NT2/D1 (cell line): ENCODE data around the gene P3H1.

Experiments
- DNase-seq: peaks from one replicate; pipeline ENCODE4 v3.0.0-alpha.2; 2011; ENCODE audit warnings: low read depth, low spot score
- H3K27me3 ChIP-seq: 2 replicates; pipeline ENCODE4 v1.6.0; 2011; ENCODE audit warnings: mild to moderate bottlenecking; ENCODE audit not compliant: insufficient read length, insufficient read depth
- H3K36me3 ChIP-seq: 2 replicates; pipeline ENCODE4 v1.6.1; 2011; ENCODE audit warnings: mild to moderate bottlenecking, low read length, mixed read lengths; ENCODE audit not compliant: insufficient read depth, insufficient read length
- H3K4me1 ChIP-seq: 2 replicates; pipeline ENCODE4 v1.5.1; 2011; ENCODE audit not compliant: insufficient read depth, insufficient read length
- H3K4me3 ChIP-seq: 2 replicates; pipeline ENCODE4 v1.5.1; 2011; ENCODE audit warnings: low read depth; ENCODE audit not compliant: insufficient read length
- H3K9ac ChIP-seq: 2 replicates; pipeline ENCODE4 v1.6.0; 2011; ENCODE audit warnings: low read depth; ENCODE audit not compliant: insufficient read length
- H3K9me3 ChIP-seq: 2 replicates; pipeline ENCODE4 v1.5.1; 2011; ENCODE audit warnings: mild to moderate bottlenecking, low read length; ENCODE audit not compliant: insufficient read depth
- SUZ12 ChIP-seq: IDR thresholded peaks from 2 replicates; pipeline ENCODE4 v1.6.1; 2011; ENCODE audit not compliant: insufficient read length, insufficient read depth; ENCODE audit errors: extremely low read depth
- YY1 ChIP-seq: IDR thresholded peaks from 2 replicates; pipeline ENCODE4 v1.6.1; 2011; ENCODE audit not compliant: insufficient read length, insufficient read depth
- ZNF274 ChIP-seq: IDR thresholded peaks from 2 replicates; pipeline ENCODE4 v1.6.1; 2011; ENCODE audit warnings: mild to moderate bottlenecking, low read depth, low read length

The P3H1 gene

GRCh38 chr1:42700006-42700405 is 66.8 kb downstream of the P3H1 start:
- peaks cover 95% of the 10 kb centered on the region for H3K36me3 ChIP-seq
- H3K9me3 ChIP-seq = no peaks in the 10 kb centered on the region
- no peak overlapping the region for H3K4me3 ChIP-seq
- H3K27me3 ChIP-seq = no peaks in the 10 kb centered on the region
- TF ChIP-seq SUZ12 (no peak), ZNF274 (no peak), YY1 (no peak)
- no peak overlapping the region for H3K9ac ChIP-seq
- DNase-seq = no peak
- no peaks in the 10 kb centered on the region for H3K4me1 ChIP-seq

- no peak for DNase-seq
- no peak for TF ChIP-seq ZNF274
- no peak for TF ChIP-seq SUZ12
- no peak for TF ChIP-seq YY1
- Histone ChIP-seq H3K36me3 (peaks cover 96% of the 10 kb centered on the region), H3K27me3 (no peaks in the 10 kb centered on the region), H3K4me1 (no peaks in the 10 kb centered on the region), H3K4me3 (no peak overlapping the region), H3K9ac (no peak overlapping the region), H3K9me3 (no peaks in the 10 kb centered on the region)
Measured at GRCh38 chr1:42698081-42698813, 68.6 kb downstream of the P3H1 start.
